ENCODE data around the gene MDK.

- TF ChIP-seq, protein P1, sequence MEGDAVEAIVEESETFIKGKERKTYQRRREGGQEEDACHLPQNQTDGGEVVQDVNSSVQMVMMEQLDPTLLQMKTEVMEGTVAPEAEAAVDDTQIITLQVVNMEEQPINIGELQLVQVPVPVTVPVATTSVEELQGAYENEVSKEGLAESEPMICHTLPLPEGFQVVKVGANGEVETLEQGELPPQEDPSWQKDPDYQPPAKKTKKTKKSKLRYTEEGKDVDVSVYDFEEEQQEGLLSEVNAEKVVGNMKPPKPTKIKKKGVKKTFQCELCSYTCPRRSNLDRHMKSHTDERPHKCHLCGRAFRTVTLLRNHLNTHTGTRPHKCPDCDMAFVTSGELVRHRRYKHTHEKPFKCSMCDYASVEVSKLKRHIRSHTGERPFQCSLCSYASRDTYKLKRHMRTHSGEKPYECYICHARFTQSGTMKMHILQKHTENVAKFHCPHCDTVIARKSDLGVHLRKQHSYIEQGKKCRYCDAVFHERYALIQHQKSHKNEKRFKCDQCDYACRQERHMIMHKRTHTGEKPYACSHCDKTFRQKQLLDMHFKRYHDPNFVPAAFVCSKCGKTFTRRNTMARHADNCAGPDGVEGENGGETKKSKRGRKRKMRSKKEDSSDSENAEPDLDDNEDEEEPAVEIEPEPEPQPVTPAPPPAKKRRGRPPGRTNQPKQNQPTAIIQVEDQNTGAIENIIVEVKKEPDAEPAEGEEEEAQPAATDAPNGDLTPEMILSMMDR (IDR thresholded peaks at IDR 0.05): no peak
- TF ChIP-seq POLR2AphosphoS5 (IDR thresholded peaks at IDR 0.05) (no peak), EP300 (IDR thresholded peaks at IDR 0.05) (no peak)
Measured at GRCh38 chr11:46407635-46408034, 26.2 kb downstream of the MDK start.

Data from stomach (tissue), 4 donors.